Gastroesophageal sphincter (tissue), 3 donors: ENCODE data around the gene ACR.

Source experiments
- CTCF ChIP-seq, 4 experiments: fragments of 200-600 bp in 2 of 4; fragments of 450-650 bp in 2 of 4; sonication (generic) in 1 of 4; IDR thresholded peaks; one replicate each; pipeline ENCODE4 v1.5.1; 2017 to 2019; ENCODE audit warnings: antibody characterized with exemption in 4 of 4, mild to moderate bottlenecking in 2 of 4, moderate library complexity in 2 of 4
- EP300 ChIP-seq: sonication (generic); formaldehyde crosslinking; IDR thresholded peaks from one replicate; pipeline ENCODE4 v1.6.1; 2017; ENCODE audit warnings: antibody characterized with exemption, mild to moderate bottlenecking
- POLR2A ChIP-seq, 2 donors: fragments of 450-650 bp; IDR thresholded peaks; one replicate each; pipeline ENCODE4 v1.6.1; 2017; ENCODE audit warnings: antibody characterized with exemption in 2 of 2, mild to moderate bottlenecking in 2 of 2, moderate library complexity in 1 of 2
- POLR2AphosphoS5 ChIP-seq: sonication (generic); formaldehyde crosslinking; IDR thresholded peaks from one replicate; pipeline ENCODE4 v1.6.1; 2017; ENCODE audit warnings: antibody characterized with exemption

GRCh38 chr22:50701076-50701419, 37.0 kb upstream of the ACR start:
- TF ChIP-seq CTCF (IDR thresholded peaks at IDR 0.05) (no peak), EP300 (no peak), POLR2A (IDR thresholded peaks at IDR 0.05) (no peak), POLR2AphosphoS5 (no peak)
